Activated CD4-positive, alpha-beta T cell treated with anti-CD3 and anti-CD28 coated beads, Interleukin-2, amount 10 ng/mL, durations not matched to agents 24 days and 14 days (primary cell): ENCODE data around the gene LYRM7. TPM values are rescaled to one million over a fixed set of nuclear protein-coding genes. Genes with fewer than 3 reads are reported as not detected.

ENCODE experiments used
- DNase-seq: peaks from one replicate; pipeline ENCODE4 v3.0.0; 2022
- H3K27ac Mint-ChIP-seq: one replicate; pipeline ENCODE4 v1.8.0; 2022; ENCODE audit warnings: mild to moderate bottlenecking, mixed read lengths
- H3K27me3 Mint-ChIP-seq: one replicate; pipeline ENCODE4 v1.8.0; 2022; ENCODE audit warnings: mixed read lengths
- H3K36me3 Mint-ChIP-seq: one replicate; pipeline ENCODE4 v1.8.0; 2022; ENCODE audit warnings: low read depth, mild to moderate bottlenecking, mixed read lengths
- H3K4me1 Mint-ChIP-seq: one replicate; pipeline ENCODE4 v1.8.0; 2021; ENCODE audit warnings: mixed read lengths
- H3K4me3 Mint-ChIP-seq: one replicate; pipeline ENCODE4 v1.8.0; 2022; ENCODE audit warnings: mild to moderate bottlenecking, moderate library complexity, mixed read lengths
- H3K9me3 Mint-ChIP-seq: one replicate; pipeline ENCODE4 v1.8.0; 2021; ENCODE audit warnings: mixed read lengths
- intact Hi-C: fragments of 100-400 bp; cut with micrococcal nuclease; formaldehyde crosslinking; loops from one replicate; pipeline ENCODE4 v1.15.1; 2023
- total RNA-seq: library from RNA; stranded (reverse); gene quantifications from 2 replicates; pipeline ENCODE4 v1.2.3, GENCODE V29; 2022

Gene LYRM7
- total RNA-seq, 1 donor from 2014 or later = 18.1 TPM

- intact Hi-C loops = no loop called here
- peaks cover 21% of the 10 kb centered on the region for H3K4me1 Mint-ChIP-seq
- H3K27ac Mint-ChIP-seq = peak overlapping the region; percentile 6
- no peaks in the 10 kb centered on the region for H3K9me3 Mint-ChIP-seq
- H3K27me3 Mint-ChIP-seq = no peaks in the 10 kb centered on the region
- H3K4me3 Mint-ChIP-seq = no peak overlapping the region
- peaks cover 6% of the 10 kb centered on the region for H3K36me3 Mint-ChIP-seq
- DNase-seq = peak; percentile 33
These were observed 47.0 kb downstream of the LYRM7 start for GRCh38 chr5:131217791-131218190.

- Mint-ChIP-seq H3K4me3 (no peak overlapping the region), H3K9me3 (no peaks in the 10 kb centered on the region), H3K27me3 (no peaks in the 10 kb centered on the region), H3K27ac (no peak overlapping the region), H3K36me3 (peaks cover 6% of the 10 kb centered on the region), H3K4me1 (peaks cover 23% of the 10 kb centered on the region)
- intact Hi-C loops = no loop called here
- DNase-seq = peak; percentile 22
These were observed 47.6 kb downstream of the LYRM7 start for GRCh38 chr5:131218392-131218791.

GRCh38 chr5:131220566-131220965, 49.8 kb downstream of the LYRM7 start:
- intact Hi-C loops = no loop called here
- H3K4me1 Mint-ChIP-seq = peaks cover 7% of the 10 kb centered on the region
- no peak overlapping the region for H3K27ac Mint-ChIP-seq
- peaks cover 2% of the 10 kb centered on the region for H3K36me3 Mint-ChIP-seq
- no peak overlapping the region for H3K4me3 Mint-ChIP-seq
- no peak for DNase-seq
- H3K27me3 Mint-ChIP-seq = no peaks in the 10 kb centered on the region
- no peaks in the 10 kb centered on the region for H3K9me3 Mint-ChIP-seq

GRCh38 chr5:131221008-131221703, 50.4 kb downstream of the LYRM7 start:
- DNase-seq = peak; percentile 38
- Mint-ChIP-seq H3K36me3 (peaks cover 2% of the 10 kb centered on the region), H3K27ac (no peak overlapping the region), H3K4me1 (peaks cover 7% of the 10 kb centered on the region), H3K4me3 (no peak overlapping the region), H3K9me3 (no peaks in the 10 kb centered on the region), H3K27me3 (no peaks in the 10 kb centered on the region)
- intact Hi-C loops = no loop called here

GRCh38 chr5:131221888-131222287, 51.1 kb downstream of the LYRM7 start:
- Mint-ChIP-seq H3K4me3 (no peak overlapping the region), H3K27me3 (no peaks in the 10 kb centered on the region), H3K9me3 (no peaks in the 10 kb centered on the region), H3K36me3 (peaks cover 2% of the 10 kb centered on the region), H3K27ac (no peak overlapping the region), H3K4me1 (peaks cover 7% of the 10 kb centered on the region)
- DNase-seq = no peak
- intact Hi-C loops = no loop called here

GRCh38 chr5:131222731-131223130, 52.0 kb downstream of the LYRM7 start:
- H3K27me3 Mint-ChIP-seq = no peaks in the 10 kb centered on the region
- no peaks in the 10 kb centered on the region for H3K9me3 Mint-ChIP-seq
- intact Hi-C loops = no loop called here
- H3K36me3 Mint-ChIP-seq = peaks cover 2% of the 10 kb centered on the region
- H3K27ac Mint-ChIP-seq = no peak overlapping the region
- no peak overlapping the region for H3K4me3 Mint-ChIP-seq
- DNase-seq = peak; percentile 50
- H3K4me1 Mint-ChIP-seq = peaks cover 7% of the 10 kb centered on the region

GRCh38 chr5:131223751-131224386, 53.1 kb downstream of the LYRM7 start:
- intact Hi-C loops = loop anchor here (2.0 kb wide), 2 partner anchors 13 to 29 kb away; no protein-coding TSS in a partner anchor
- no peaks in the 10 kb centered on the region for H3K27me3 Mint-ChIP-seq
- DNase-seq = peak; percentile 47
- H3K27ac Mint-ChIP-seq = no peak overlapping the region
- peaks cover 7% of the 10 kb centered on the region for H3K4me1 Mint-ChIP-seq
- no peaks in the 10 kb centered on the region for H3K9me3 Mint-ChIP-seq
- no peak overlapping the region for H3K4me3 Mint-ChIP-seq
- peaks cover 2% of the 10 kb centered on the region for H3K36me3 Mint-ChIP-seq

- no peak overlapping the region for H3K4me3 Mint-ChIP-seq
- H3K36me3 Mint-ChIP-seq = peaks cover 2% of the 10 kb centered on the region
- intact Hi-C loops = loop anchor here (2.0 kb wide), 2 partner anchors 14 to 28 kb away; no protein-coding TSS in a partner anchor
- DNase-seq = peak; percentile 59
- no peak overlapping the region for H3K27ac Mint-ChIP-seq
- H3K4me1 Mint-ChIP-seq = peaks cover 5% of the 10 kb centered on the region
- no peaks in the 10 kb centered on the region for H3K9me3 Mint-ChIP-seq
- H3K27me3 Mint-ChIP-seq = no peaks in the 10 kb centered on the region
These were observed 53.9 kb downstream of the LYRM7 start for GRCh38 chr5:131224387-131225201.

GRCh38 chr5:131225282-131225974, 54.7 kb downstream of the LYRM7 start:
- Mint-ChIP-seq H3K27me3 (no peaks in the 10 kb centered on the region), H3K9me3 (no peaks in the 10 kb centered on the region)

GRCh38 chr5:131226899-131227298, 56.2 kb downstream of the LYRM7 start:
- Mint-ChIP-seq H3K27ac (no peak overlapping the region), H3K9me3 (no peaks in the 10 kb centered on the region), H3K4me1 (peaks cover 8% of the 10 kb centered on the region), H3K27me3 (no peaks in the 10 kb centered on the region), H3K36me3 (no peaks in the 10 kb centered on the region), H3K4me3 (no peak overlapping the region)
- intact Hi-C loops = no loop called here
- DNase-seq = no peak

More at GRCh38 chr5:131225282-131225974, 54.7 kb downstream of the LYRM7 start:
- Mint-ChIP-seq H3K27ac (no peak overlapping the region), H3K4me3 (no peak overlapping the region), H3K36me3 (peaks cover 2% of the 10 kb centered on the region), H3K4me1 (peaks cover 8% of the 10 kb centered on the region)
- no peak for DNase-seq
- intact Hi-C loops = loop anchor here (2.0 kb wide), 2 partner anchors 15 to 27 kb away; no protein-coding TSS in a partner anchor

GRCh38 chr5:131228646-131229045, 57.9 kb downstream of the LYRM7 start:
- Mint-ChIP-seq H3K9me3 (no peaks in the 10 kb centered on the region), H3K4me3 (no peak overlapping the region)

GRCh38 chr5:131229623-131230022, 58.9 kb downstream of the LYRM7 start:
- intact Hi-C loops = no loop called here

More at GRCh38 chr5:131228646-131229045, 57.9 kb downstream of the LYRM7 start:
- H3K27ac Mint-ChIP-seq = no peak overlapping the region
- H3K27me3 Mint-ChIP-seq = no peaks in the 10 kb centered on the region
- intact Hi-C loops = no loop called here
- no peaks in the 10 kb centered on the region for H3K36me3 Mint-ChIP-seq
- no peak for DNase-seq
- H3K4me1 Mint-ChIP-seq = peaks cover 6% of the 10 kb centered on the region

GRCh38 chr5:131230406-131230805, 59.7 kb downstream of the LYRM7 start:
- intact Hi-C loops = no loop called here
- Mint-ChIP-seq H3K9me3 (no peaks in the 10 kb centered on the region), H3K27ac (no peak overlapping the region), H3K27me3 (no peaks in the 10 kb centered on the region), H3K4me3 (no peak overlapping the region), H3K36me3 (no peaks in the 10 kb centered on the region), H3K4me1 (peaks cover 6% of the 10 kb centered on the region)
- no peak for DNase-seq

More at GRCh38 chr5:131229623-131230022, 58.9 kb downstream of the LYRM7 start:
- H3K4me3 Mint-ChIP-seq = no peak overlapping the region
- H3K9me3 Mint-ChIP-seq = no peaks in the 10 kb centered on the region
- DNase-seq = no peak
- no peak overlapping the region for H3K27ac Mint-ChIP-seq
- peaks cover 6% of the 10 kb centered on the region for H3K4me1 Mint-ChIP-seq
- H3K27me3 Mint-ChIP-seq = no peaks in the 10 kb centered on the region
- H3K36me3 Mint-ChIP-seq = no peaks in the 10 kb centered on the region
